Natural killer cell (primary cell): Measurements from ENCODE around the gene VSNL1. TPM values are rescaled to one million over a fixed set of nuclear protein-coding genes. Genes with fewer than 3 reads are reported as not detected.

ENCODE experiments used
- ATAC-seq, 3 donors: fragments of 150-1000 bp in 2 of 3; fragments of 200-7000 bp in 1 of 3; cut with Tn5 transposase; 1 replicate in 1 of 3; 2 replicates in 2 of 3; pipeline ENCODE4 v1.10.0; 2021; ENCODE audit warnings: mild to moderate bottlenecking in 2 of 3, moderate library complexity in 2 of 3
- DNase-seq, 2 donors: peaks; one replicate each; pipeline versions ENCODE4 v3.0.0 to v3.0.0-alpha.2; 2013 to 2021; ENCODE audit warnings: mixed read lengths in 1 of 2
- H3K27ac ChIP-seq: one replicate; pipeline ENCODE4 v1.5.1; 2013; ENCODE audit warnings: mild to moderate bottlenecking, low read length
- H3K27me3 ChIP-seq: one replicate; pipeline ENCODE4 v1.6.1; 2013; ENCODE audit warnings: low read length; ENCODE audit not compliant: control insufficient read depth, insufficient read depth
- H3K36me3 ChIP-seq: one replicate; pipeline ENCODE4 v1.6.1; 2013; ENCODE audit warnings: low read length; ENCODE audit not compliant: control insufficient read depth, insufficient read depth
- H3K4me1 ChIP-seq: one replicate; pipeline ENCODE4 v1.6.1; 2013; ENCODE audit warnings: low read length; ENCODE audit not compliant: control insufficient read depth, insufficient read depth
- H3K4me3 ChIP-seq: one replicate; pipeline ENCODE4 v1.5.1; 2013; ENCODE audit warnings: low read length
- H3K9me3 ChIP-seq: one replicate; pipeline ENCODE4 v1.6.1; 2013; ENCODE audit warnings: low read length; ENCODE audit not compliant: control insufficient read depth, insufficient read depth
- H3K27ac Mint-ChIP-seq, 2 donors: one replicate each; pipeline ENCODE4 v1.8.0; 2022; ENCODE audit warnings: mild to moderate bottlenecking in 2 of 2, mixed read lengths in 2 of 2, moderate library complexity in 1 of 2
- H3K27me3 Mint-ChIP-seq, 2 donors: one replicate each; pipeline ENCODE4 v1.8.0; 2022; ENCODE audit warnings: low read depth in 2 of 2, mixed read lengths in 2 of 2
- H3K36me3 Mint-ChIP-seq: one replicate; pipeline ENCODE4 v1.8.0; 2022; ENCODE audit warnings: mixed read lengths
- H3K4me1 Mint-ChIP-seq, 2 donors: one replicate each; pipeline ENCODE4 v1.8.0; 2022; ENCODE audit warnings: mixed read lengths in 2 of 2
- H3K4me3 Mint-ChIP-seq: one replicate; pipeline ENCODE4 v1.8.0; 2022; ENCODE audit warnings: mild to moderate bottlenecking, moderate library complexity, mixed read lengths
- H3K9me3 Mint-ChIP-seq, 2 donors: one replicate each; pipeline ENCODE4 v1.8.0; 2022; ENCODE audit warnings: mixed read lengths in 2 of 2
- CTCF ChIP-seq: fragments of 200-600 bp; IDR thresholded peaks from one replicate; pipeline ENCODE4 v1.8.0; 2022; ENCODE audit warnings: antibody characterized with exemption
- WGBS: methylation state at CpG from one replicate; pipeline ENCODE4 v1.1.7; 2013; ENCODE audit warnings: missing lambda C conversion rate; ENCODE audit not compliant: insufficient coverage; 5-methylcytosine and 5-hydroxymethylcytosine counted together
- intact Hi-C: fragments of 100-400 bp; cut with micrococcal nuclease; formaldehyde crosslinking; loops from one replicate; pipeline ENCODE4 v1.14.2; 2022
- total RNA-seq, 4 donors: library from RNA; stranded (reverse); fragments of 120-200 nt in 1 of 4; gene quantifications; one replicate each; pipeline versions ENCODE4 v1.2.3 to v1.2.4, GENCODE V29; 2013 to 2022

VSNL1 gene
- total RNA-seq, 3 donors from 2014 or later (not counting 1 experiment from before 2014, with no cell fraction given), result not detected

DNA sequence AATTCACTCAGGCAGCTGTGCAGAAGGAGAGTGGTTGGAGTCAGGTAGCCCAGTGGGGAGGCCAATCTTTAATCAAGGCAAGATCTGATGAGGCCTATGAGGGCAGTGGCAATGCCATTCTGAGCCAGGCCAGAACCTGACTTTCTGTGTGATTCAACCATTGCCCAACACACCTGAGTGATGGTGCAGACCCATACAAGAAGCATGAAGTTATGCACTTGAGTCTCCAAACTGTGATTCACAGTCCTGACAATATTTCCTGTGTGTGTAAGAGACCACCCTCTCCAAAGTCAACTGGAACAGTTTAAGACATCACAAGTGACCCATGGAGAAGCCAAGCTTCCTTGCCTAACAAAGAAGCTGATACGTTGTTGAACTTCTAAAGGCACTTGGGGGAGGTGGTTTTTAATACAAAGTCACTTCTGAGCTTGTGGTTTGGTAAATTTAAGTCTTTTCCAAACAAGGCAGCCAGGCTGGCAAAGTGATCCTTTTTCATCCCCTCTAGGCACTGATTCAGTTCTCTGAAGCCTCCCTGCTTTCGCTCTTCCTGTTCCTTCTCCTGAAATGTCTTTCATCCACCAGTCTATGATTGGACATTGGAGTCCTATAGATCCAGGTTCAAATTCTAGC, 49.0 kb downstream of the VSNL1 start:
- WGBS, result 78% methylated on average over 2 of the region's 2 CpGs
- ATAC-seq (no peak), DNase-seq (no peak)
- Mint-ChIP-seq H3K9me3 (peaks cover 0 to 8% of the 10 kb centered on the region in 2 donors), H3K4me3 (no peak overlapping the region), H3K27ac (no peak overlapping the region), H3K27me3 (no peaks in the 10 kb centered on the region), H3K4me1 (no peaks in the 10 kb centered on the region), H3K36me3 (no peaks in the 10 kb centered on the region)
- H3K27ac ChIP-seq, result no peak overlapping the region
- H3K4me3 ChIP-seq, result no peak overlapping the region
- no peak for TF ChIP-seq CTCF
- no peaks in the 10 kb centered on the region for H3K9me3 ChIP-seq
- H3K27me3 ChIP-seq, result no peaks in the 10 kb centered on the region
- no peaks in the 10 kb centered on the region for H3K4me1 ChIP-seq
- intact Hi-C loops, result no loop called here
- no peaks in the 10 kb centered on the region for H3K36me3 ChIP-seq

DNA sequence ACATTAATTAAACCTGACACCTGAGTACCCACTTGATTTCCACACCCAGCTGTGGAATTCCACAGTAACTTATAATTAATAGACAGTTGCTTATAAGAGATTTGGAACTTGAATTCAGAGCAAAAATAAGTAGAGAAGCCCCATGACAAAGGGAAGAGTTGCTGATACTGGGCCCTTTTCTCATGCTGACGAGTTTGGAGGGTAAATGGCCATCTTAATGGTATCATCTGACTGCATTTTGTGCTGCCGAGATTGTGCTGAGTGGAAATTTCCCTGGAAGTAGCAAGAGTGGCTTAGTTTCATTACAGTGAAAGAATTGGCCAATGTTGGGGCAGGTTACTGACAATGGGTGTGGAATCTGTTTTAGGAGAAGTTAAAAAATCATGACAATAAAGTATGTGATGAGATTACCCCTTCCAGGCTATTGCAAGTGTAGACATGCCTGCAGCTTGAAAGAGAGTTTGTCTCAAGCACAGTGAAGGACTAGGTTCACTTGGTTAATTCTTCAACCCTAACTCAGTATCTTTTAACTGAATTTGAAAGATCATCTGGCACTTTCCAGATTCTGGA, 49.9 kb downstream of the VSNL1 start:
- H3K4me3 ChIP-seq, result no peak overlapping the region
- ATAC-seq (no peak), DNase-seq (no peak)
- intact Hi-C loops, result no loop called here
- no peaks in the 10 kb centered on the region for H3K9me3 ChIP-seq
- H3K36me3 ChIP-seq, result no peaks in the 10 kb centered on the region
- H3K27ac ChIP-seq, result no peak overlapping the region
- Mint-ChIP-seq H3K4me3 (no peak overlapping the region), H3K27ac (no peak overlapping the region), H3K9me3 (peaks cover 0 to 8% of the 10 kb centered on the region in 2 donors), H3K4me1 (no peaks in the 10 kb centered on the region), H3K36me3 (no peaks in the 10 kb centered on the region), H3K27me3 (no peaks in the 10 kb centered on the region)
- H3K4me1 ChIP-seq, result no peaks in the 10 kb centered on the region
- 59% methylated on average over 2 of the region's 2 CpGs for WGBS
- H3K27me3 ChIP-seq, result no peaks in the 10 kb centered on the region
- TF ChIP-seq CTCF, result no peak

DNA sequence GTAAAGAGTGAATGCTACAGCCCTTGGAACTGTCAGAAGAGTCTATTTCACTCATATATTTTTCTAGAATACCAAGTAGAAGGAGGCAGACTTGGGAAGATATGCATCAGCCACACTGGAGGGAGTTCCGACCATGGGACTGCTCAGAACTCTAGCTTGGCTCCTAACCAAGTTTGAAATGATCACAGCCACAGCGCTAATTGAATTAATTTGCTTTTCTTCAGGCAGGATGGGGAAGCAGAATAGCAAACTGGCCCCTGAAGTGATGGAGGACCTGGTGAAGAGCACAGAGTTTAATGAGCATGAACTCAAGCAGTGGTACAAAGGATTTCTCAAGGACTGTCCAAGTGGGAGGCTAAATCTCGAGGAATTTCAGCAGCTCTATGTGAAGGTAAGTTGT, 51.4 kb downstream of the VSNL1 start:
- Mint-ChIP-seq H3K9me3 (peaks cover 0 to 6% of the 10 kb centered on the region in 2 donors), H3K4me3 (no peak overlapping the region), H3K4me1 (no peaks in the 10 kb centered on the region), H3K36me3 (no peaks in the 10 kb centered on the region), H3K27ac (no peak overlapping the region), H3K27me3 (no peaks in the 10 kb centered on the region)
- no peaks in the 10 kb centered on the region for H3K36me3 ChIP-seq
- no peaks in the 10 kb centered on the region for H3K9me3 ChIP-seq
- H3K27ac ChIP-seq, result no peak overlapping the region
- H3K27me3 ChIP-seq, result no peaks in the 10 kb centered on the region
- no peak for ATAC-seq
- 80% methylated on average over 3 of the region's 3 CpGs for WGBS
- no peak for TF ChIP-seq CTCF
- no peak for DNase-seq
- H3K4me3 ChIP-seq, result no peak overlapping the region
- intact Hi-C loops, result no loop called here
- no peaks in the 10 kb centered on the region for H3K4me1 ChIP-seq
